WTC11 (cell line): ENCODE measurements around the gene POLR3B. TPM values are rescaled to one million over a fixed set of nuclear protein-coding genes. Genes with fewer than 3 reads are reported as not detected.

ENCODE experiments used
- ATAC-seq: fragments of 200-7000 bp; cut with Tn5 transposase; 2 replicates; pipeline ENCODE4 v1.10.0; 2021; ENCODE audit warnings: mild to moderate bottlenecking, moderate library complexity
- CTCF ChIA-PET: fragments of 300-600 bp; sonication (Branson Sonifier 250); formaldehyde crosslinking; loops from one replicate; lab custom pipeline; 2021; ENCODE audit warnings: antibody characterized with exemption; lab: Charles Lee
- POLR2A ChIA-PET: fragments of 350-600 bp; sonication (Branson Sonifier 250); formaldehyde crosslinking; loops from one replicate; lab custom pipeline; 2021; ENCODE audit warnings: antibody characterized with exemption; lab: Charles Lee
- DNase-seq: peaks from one replicate; pipeline ENCODE4 v3.0.0; 2021; ENCODE audit warnings: low spot score
- H3K27ac Mint-ChIP-seq: 2 replicates; pipeline ENCODE4 v1.8.0; 2021; ENCODE audit warnings: mixed read lengths
- H3K27me3 Mint-ChIP-seq: 2 replicates; pipeline ENCODE4 v1.8.0; 2021; ENCODE audit warnings: low read depth, mild to moderate bottlenecking, moderate library complexity, mixed read lengths
- H3K36me3 Mint-ChIP-seq: 2 replicates; pipeline ENCODE4 v1.8.0; 2021; ENCODE audit warnings: mixed read lengths
- H3K4me1 Mint-ChIP-seq: 2 replicates; pipeline ENCODE4 v1.8.0; 2022; ENCODE audit warnings: mixed read lengths
- H3K4me3 Mint-ChIP-seq: 2 replicates; pipeline ENCODE4 v1.8.0; 2021; ENCODE audit warnings: mild to moderate bottlenecking, moderate library complexity, mixed read lengths
- H3K9me3 Mint-ChIP-seq: 2 replicates; pipeline ENCODE4 v1.8.0; 2021; ENCODE audit warnings: mixed read lengths
- CREM ChIP-seq: sonication (generic); formaldehyde crosslinking; IDR thresholded peaks from 2 replicates; pipeline ENCODE4 v1.8.1; 2022; ENCODE audit warnings: mild to moderate bottlenecking, missing genetic modification reagents, moderate library complexity
- GABPB1 ChIP-seq: sonication (generic); formaldehyde crosslinking; IDR thresholded peaks from 2 replicates; pipeline ENCODE4 v1.8.1; 2023; ENCODE audit warnings: mild to moderate bottlenecking, missing genetic modification reagents
- IRF2 ChIP-seq: sonication (generic); formaldehyde crosslinking; IDR thresholded peaks from 2 replicates; pipeline ENCODE4 v1.8.0; 2022; ENCODE audit warnings: low read depth, missing genetic modification reagents, borderline replicate concordance
- JUN ChIP-seq: sonication (generic); formaldehyde crosslinking; IDR thresholded peaks from 2 replicates; pipeline ENCODE4 v1.8.0; 2023; ENCODE audit warnings: mild to moderate bottlenecking, missing genetic modification reagents
- MYBL2 ChIP-seq: sonication (generic); formaldehyde crosslinking; IDR thresholded peaks from 2 replicates; pipeline ENCODE4 v1.8.1; 2023; ENCODE audit warnings: mild to moderate bottlenecking, moderate library complexity, missing genetic modification reagents
- NFATC4 ChIP-seq: fragments of 250-450 bp; sonication (Bioruptor Pico); IDR thresholded peaks from 2 replicates; pipeline ENCODE4 v1.9.0; 2021; ENCODE audit warnings: mild to moderate bottlenecking
- NFE2L1 ChIP-seq: sonication (generic); formaldehyde crosslinking; IDR thresholded peaks from 2 replicates; pipeline ENCODE4 v1.8.1; 2023; ENCODE audit warnings: missing genetic modification reagents
- NR3C1 ChIP-seq: sonication (generic); formaldehyde crosslinking; conservative IDR thresholded peaks from 2 replicates; pipeline ENCODE4 v1.8.1; 2023; ENCODE audit warnings: low read depth, mild to moderate bottlenecking, missing genetic modification reagents
- OVOL2 ChIP-seq: fragments of 250-450 bp; sonication (Bioruptor Pico); IDR thresholded peaks from 2 replicates; pipeline ENCODE4 v1.9.0; 2021; ENCODE audit warnings: mild to moderate bottlenecking, borderline replicate concordance
- SP1 ChIP-seq: sonication (generic); formaldehyde crosslinking; conservative IDR thresholded peaks from 2 replicates; pipeline ENCODE4 v1.8.1; 2022; ENCODE audit warnings: missing genetic modification reagents
- ZNF219 ChIP-seq: sonication (generic); formaldehyde crosslinking; IDR thresholded peaks from 2 replicates; pipeline ENCODE4 v1.8.0; 2023; ENCODE audit warnings: missing genetic modification reagents, mild to moderate bottlenecking, borderline replicate concordance
- ZNF423 ChIP-seq: fragments of 250-450 bp; sonication (Bioruptor Pico); IDR thresholded peaks from 2 replicates; pipeline ENCODE4 v2.1.2; 2022; ENCODE audit warnings: mild to moderate bottlenecking, moderate library complexity
- total RNA-seq: library from RNA; stranded (reverse); gene quantifications from 3 replicates; pipeline ENCODE4 v1.2.3, GENCODE V29; 2021
- TF ChIP-seq, protein P1 (sequence below): sonication (generic); formaldehyde crosslinking; IDR thresholded peaks from 2 replicates; pipeline ENCODE4 v1.8.1; 2022; ENCODE audit warnings: mild to moderate bottlenecking, missing genetic modification reagents, moderate library complexity, borderline replicate concordance
- TF ChIP-seq, protein P2 (sequence below): fragments of 250-450 bp; sonication (Bioruptor Pico); IDR thresholded peaks from 2 replicates; pipeline ENCODE4 v1.9.0; 2021; ENCODE audit warnings: mild to moderate bottlenecking
- TF ChIP-seq, protein P3 (sequence below): sonication (generic); formaldehyde crosslinking; IDR thresholded peaks from 2 replicates; pipeline ENCODE4 v1.8.1; 2022; ENCODE audit warnings: low read depth, mild to moderate bottlenecking, moderate library complexity, missing genetic modification reagents, borderline replicate concordance
- TF ChIP-seq, protein P4 (sequence below): sonication (generic); formaldehyde crosslinking; IDR thresholded peaks from 2 replicates; pipeline ENCODE4 v1.8.1; 2023; ENCODE audit warnings: mild to moderate bottlenecking, moderate library complexity, missing genetic modification reagents
- TF ChIP-seq, protein P5 (sequence below): sonication (generic); formaldehyde crosslinking; conservative IDR thresholded peaks from 2 replicates; pipeline ENCODE4 v1.8.1; 2023; ENCODE audit warnings: mild to moderate bottlenecking, low read depth, missing genetic modification reagents, moderate library complexity

POLR3B gene
- total RNA-seq, 1 experiment from 2014 or later, result 9.0 TPM

DNA sequence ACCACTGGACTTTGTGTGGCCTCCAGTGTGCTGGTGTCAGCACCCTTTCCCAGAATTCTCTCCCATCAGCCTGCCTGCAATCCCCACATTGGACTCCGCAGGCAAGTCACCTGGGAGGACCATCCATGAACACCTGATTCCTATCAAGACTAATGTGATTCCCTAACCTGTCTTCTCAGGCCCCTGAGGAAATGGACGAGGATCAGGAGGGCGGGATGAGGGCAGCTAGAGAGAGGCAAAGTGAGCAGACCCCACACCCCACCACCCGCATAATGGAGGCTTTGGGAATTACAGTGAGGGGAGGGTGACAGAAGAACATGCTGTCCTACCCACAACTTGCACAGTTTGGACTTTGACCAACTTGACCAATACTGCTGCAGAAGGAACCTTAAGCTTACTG, 164.4 kb downstream of the POLR3B start (continued):
- TF ChIP-seq, protein P1, sequence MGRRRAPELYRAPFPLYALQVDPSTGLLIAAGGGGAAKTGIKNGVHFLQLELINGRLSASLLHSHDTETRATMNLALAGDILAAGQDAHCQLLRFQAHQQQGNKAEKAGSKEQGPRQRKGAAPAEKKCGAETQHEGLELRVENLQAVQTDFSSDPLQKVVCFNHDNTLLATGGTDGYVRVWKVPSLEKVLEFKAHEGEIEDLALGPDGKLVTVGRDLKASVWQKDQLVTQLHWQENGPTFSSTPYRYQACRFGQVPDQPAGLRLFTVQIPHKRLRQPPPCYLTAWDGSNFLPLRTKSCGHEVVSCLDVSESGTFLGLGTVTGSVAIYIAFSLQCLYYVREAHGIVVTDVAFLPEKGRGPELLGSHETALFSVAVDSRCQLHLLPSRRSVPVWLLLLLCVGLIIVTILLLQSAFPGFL (CRISPR knock-in tag), result no peak
- TF ChIP-seq NR3C1 (CRISPR knock-in tag) (no peak), MYBL2 (CRISPR knock-in tag) (no peak)
- TF ChIP-seq, all 79 proteins: peak for 0

DNA sequence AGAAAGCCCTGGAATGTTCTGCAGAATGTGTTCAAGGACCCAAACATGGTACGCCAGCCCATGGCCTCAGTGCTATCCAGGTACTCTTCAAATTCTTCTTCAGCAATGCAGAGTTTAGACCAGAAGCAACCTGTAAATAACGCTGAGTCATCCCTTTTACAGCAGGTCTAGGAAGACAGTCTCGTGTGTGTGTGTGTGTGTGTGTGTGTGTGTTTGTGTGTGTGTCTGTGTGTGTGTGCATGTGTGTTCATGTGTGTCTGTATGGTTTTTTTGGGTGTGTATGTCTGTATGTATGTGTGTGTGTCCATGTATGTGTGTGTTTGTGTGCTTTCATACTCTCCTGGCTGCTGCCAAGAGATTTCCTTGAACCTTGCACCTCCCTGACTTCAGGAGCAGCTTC, 165.2 kb downstream of the POLR3B start:
- TF ChIP-seq NFE2L1 (CRISPR knock-in tag) (0 out of 2 replicates have a peak, but pooled peaks have one; percentile 45), JUN (CRISPR knock-in tag) (no peak)
- H3K27ac Mint-ChIP-seq, result no peak overlapping the region
- ChIA-PET CTCF (no interaction called here), POLR2A (interaction anchor here (0.7 kb wide), 1 partner anchor 75 kb away, joined by 4 read pairs; no protein-coding TSS in a partner anchor)
- peaks cover 3% of the 10 kb centered on the region; the same call in 1 of the 2 replicates for H3K4me1 Mint-ChIP-seq
- ATAC-seq, result no peak
- no peaks in the 10 kb centered on the region for H3K9me3 Mint-ChIP-seq
- no peak for DNase-seq
- no peaks in the 10 kb centered on the region; the same call in 1 of the 2 replicates for H3K27me3 Mint-ChIP-seq
- H3K36me3 Mint-ChIP-seq, result no peaks in the 10 kb centered on the region
- no peak overlapping the region for H3K4me3 Mint-ChIP-seq

DNA sequence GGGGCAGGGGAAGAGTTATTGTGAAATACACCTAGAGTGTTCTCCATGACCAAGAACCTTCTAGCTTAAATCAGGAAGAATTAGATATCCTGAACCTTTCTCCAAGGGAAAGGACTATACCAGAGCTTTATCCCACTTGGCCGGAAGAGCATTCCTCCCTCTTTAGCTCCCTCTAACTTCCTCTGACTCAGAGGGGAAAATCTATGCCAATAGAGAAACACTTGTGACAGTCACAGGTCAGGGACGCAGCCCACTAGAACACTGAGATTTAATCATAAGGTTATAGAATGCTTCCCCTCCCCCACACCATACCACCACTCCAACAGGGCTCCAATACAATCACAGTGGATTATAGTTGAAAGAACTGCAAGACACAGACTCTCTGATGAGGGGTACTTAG, 169.8 kb downstream of the POLR3B start:
- H3K27ac Mint-ChIP-seq, result no peak overlapping the region
- POLR2A ChIA-PET, result no interaction called here
- no peaks in the 10 kb centered on the region for H3K36me3 Mint-ChIP-seq
- H3K27me3 Mint-ChIP-seq, result no peaks in the 10 kb centered on the region; the same call in 1 of the 2 replicates
- ATAC-seq (no peak), DNase-seq (no peak)
- CTCF ChIA-PET, result no interaction called here
- H3K9me3 Mint-ChIP-seq, result peaks cover 23% of the 10 kb centered on the region
- TF ChIP-seq OVOL2 (CRISPR knock-in tag), result no peak
- no peak for TF ChIP-seq NFATC4 (CRISPR knock-in tag)
- TF ChIP-seq IRF2 (CRISPR knock-in tag), result no peak
- TF ChIP-seq, protein P2, sequence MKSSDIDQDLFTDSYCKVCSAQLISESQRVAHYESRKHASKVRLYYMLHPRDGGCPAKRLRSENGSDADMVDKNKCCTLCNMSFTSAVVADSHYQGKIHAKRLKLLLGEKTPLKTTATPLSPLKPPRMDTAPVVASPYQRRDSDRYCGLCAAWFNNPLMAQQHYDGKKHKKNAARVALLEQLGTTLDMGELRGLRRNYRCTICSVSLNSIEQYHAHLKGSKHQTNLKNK (CRISPR knock-in tag), result no peak
- H3K4me3 Mint-ChIP-seq, result no peak overlapping the region
- peaks cover 3% of the 10 kb centered on the region; the same call in 1 of the 2 replicates for H3K4me1 Mint-ChIP-seq

DNA sequence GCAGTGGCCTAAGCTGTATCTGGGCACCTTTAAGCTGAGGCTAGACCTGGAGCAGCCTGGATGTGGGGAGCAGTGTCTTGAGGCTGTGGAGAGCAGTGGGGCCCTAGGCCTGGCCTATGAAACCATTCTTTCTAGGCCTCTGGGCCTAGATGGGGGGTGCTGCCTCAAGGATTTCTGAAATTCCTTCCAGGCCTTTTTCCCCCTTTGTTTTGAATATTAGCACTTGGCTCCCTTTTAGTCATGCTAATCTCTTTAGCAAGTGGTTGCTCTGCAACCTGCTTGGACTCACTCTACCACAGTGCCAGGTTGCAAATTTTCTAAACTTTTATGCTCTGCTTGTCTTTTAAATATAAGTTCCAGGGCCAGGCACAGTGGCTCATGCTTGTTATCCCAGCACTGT, 183.7 kb downstream of the POLR3B start:
- POLR2A ChIA-PET, result no interaction called here
- DNase-seq, result no peak

DNA sequence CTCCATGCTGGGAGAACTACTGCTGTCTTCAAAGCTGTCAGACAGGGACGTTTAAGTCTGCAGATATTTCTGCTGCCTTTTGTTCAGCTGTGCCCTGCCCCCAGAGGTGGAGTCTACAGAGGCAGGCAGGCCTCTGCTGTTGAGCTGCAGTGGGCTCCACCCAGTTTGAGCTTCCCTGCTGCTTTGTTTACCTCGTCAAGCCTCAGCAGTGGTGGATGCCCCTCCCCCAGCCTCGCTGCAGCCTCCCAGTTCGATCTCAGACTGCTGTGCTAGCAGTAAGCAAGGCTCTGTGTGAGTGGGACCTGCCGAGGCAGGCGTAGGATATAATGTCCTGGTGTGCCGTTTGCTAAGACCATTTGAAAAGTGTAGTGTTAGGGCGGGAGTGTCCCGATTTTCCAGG, 193.9 kb downstream of the POLR3B start:
- no peak for DNase-seq
- POLR2A ChIA-PET, result no interaction called here
- no peak overlapping the region for H3K27ac Mint-ChIP-seq
- TF ChIP-seq, protein P3, sequence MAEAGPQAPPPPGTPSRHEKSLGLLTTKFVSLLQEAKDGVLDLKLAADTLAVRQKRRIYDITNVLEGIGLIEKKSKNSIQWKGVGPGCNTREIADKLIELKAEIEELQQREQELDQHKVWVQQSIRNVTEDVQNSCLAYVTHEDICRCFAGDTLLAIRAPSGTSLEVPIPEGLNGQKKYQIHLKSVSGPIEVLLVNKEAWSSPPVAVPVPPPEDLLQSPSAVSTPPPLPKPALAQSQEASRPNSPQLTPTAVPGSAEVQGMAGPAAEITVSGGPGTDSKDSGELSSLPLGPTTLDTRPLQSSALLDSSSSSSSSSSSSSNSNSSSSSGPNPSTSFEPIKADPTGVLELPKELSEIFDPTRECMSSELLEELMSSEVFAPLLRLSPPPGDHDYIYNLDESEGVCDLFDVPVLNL (CRISPR knock-in tag), result no peak
- TF ChIP-seq, protein P4, sequence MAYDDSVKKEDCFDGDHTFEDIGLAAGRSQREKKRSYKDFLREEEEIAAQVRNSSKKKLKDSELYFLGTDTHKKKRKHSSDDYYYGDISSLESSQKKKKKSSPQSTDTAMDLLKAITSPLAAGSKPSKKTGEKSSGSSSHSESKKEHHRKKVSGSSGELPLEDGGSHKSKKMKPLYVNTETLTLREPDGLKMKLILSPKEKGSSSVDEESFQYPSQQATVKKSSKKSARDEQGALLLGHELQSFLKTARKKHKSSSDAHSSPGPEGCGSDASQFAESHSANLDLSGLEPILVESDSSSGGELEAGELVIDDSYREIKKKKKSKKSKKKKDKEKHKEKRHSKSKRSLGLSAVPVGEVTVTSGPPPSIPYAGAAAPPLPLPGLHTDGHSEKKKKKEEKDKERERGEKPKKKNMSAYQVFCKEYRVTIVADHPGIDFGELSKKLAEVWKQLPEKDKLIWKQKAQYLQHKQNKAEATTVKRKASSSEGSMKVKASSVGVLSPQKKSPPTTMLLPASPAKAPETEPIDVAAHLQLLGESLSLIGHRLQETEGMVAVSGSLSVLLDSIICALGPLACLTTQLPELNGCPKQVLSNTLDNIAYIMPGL (CRISPR knock-in tag), result no peak
- TF ChIP-seq CREM (no peak), ZNF219 (no peak), GABPB1 (CRISPR knock-in tag) (no peak), SP1 (CRISPR knock-in tag) (no peak)

More for the DNA sequence above, 183.7 kb downstream of the POLR3B start:
- no peak overlapping the region for H3K4me3 Mint-ChIP-seq
- peaks cover 37% of the 10 kb centered on the region for H3K9me3 Mint-ChIP-seq
- peaks cover 21% of the 10 kb centered on the region for H3K36me3 Mint-ChIP-seq
- no peak overlapping the region for H3K27ac Mint-ChIP-seq
- H3K4me1 Mint-ChIP-seq, result peaks cover 4% of the 10 kb centered on the region; the same call in 1 of the 2 replicates
- CTCF ChIA-PET, result no interaction called here
- peaks cover 7% of the 10 kb centered on the region; the same call in 1 of the 2 replicates for H3K27me3 Mint-ChIP-seq
- peak; percentile 81 for ATAC-seq
- TF ChIP-seq ZNF423 (CRISPR knock-in tag) (no peak), CREM (no peak)
- TF ChIP-seq, protein P5, sequence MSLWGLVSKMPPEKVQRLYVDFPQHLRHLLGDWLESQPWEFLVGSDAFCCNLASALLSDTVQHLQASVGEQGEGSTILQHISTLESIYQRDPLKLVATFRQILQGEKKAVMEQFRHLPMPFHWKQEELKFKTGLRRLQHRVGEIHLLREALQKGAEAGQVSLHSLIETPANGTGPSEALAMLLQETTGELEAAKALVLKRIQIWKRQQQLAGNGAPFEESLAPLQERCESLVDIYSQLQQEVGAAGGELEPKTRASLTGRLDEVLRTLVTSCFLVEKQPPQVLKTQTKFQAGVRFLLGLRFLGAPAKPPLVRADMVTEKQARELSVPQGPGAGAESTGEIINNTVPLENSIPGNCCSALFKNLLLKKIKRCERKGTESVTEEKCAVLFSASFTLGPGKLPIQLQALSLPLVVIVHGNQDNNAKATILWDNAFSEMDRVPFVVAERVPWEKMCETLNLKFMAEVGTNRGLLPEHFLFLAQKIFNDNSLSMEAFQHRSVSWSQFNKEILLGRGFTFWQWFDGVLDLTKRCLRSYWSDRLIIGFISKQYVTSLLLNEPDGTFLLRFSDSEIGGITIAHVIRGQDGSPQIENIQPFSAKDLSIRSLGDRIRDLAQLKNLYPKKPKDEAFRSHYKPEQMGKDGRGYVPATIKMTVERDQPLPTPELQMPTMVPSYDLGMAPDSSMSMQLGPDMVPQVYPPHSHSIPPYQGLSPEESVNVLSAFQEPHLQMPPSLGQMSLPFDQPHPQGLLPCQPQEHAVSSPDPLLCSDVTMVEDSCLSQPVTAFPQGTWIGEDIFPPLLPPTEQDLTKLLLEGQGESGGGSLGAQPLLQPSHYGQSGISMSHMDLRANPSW (CRISPR knock-in tag), result no peak

More for the DNA sequence above, 193.9 kb downstream of the POLR3B start:
- CTCF ChIA-PET, result no interaction called here
- Mint-ChIP-seq H3K4me1 (no peaks in the 10 kb centered on the region), H3K9me3 (peaks cover 47% of the 10 kb centered on the region), H3K4me3 (no peak overlapping the region), H3K27me3 (peaks cover 27% of the 10 kb centered on the region), H3K36me3 (peaks cover 30% of the 10 kb centered on the region)
- ATAC-seq, result no peak
